ENCODE results near the gene TVP23C.

DNA sequence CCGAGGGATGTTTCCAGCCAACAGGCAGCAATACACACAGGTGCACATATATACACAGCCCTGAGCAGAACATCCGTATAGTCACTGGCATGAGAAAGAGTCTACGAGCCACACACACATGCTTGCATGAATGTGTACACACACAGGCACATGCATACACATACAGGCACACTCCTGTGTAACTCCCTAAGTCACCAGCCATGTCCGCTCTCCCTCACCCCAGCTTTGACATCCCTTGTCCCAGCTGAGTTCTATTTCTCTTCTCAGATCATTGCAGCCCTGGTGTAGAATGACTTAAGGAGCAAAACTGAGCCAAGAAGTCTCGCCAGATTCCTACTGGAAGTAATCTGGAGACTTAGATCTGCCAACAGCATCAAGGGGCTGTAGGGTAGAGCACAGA is 108.9 kb downstream of the TVP23C start:
- TF ChIP-seq, protein P1, sequence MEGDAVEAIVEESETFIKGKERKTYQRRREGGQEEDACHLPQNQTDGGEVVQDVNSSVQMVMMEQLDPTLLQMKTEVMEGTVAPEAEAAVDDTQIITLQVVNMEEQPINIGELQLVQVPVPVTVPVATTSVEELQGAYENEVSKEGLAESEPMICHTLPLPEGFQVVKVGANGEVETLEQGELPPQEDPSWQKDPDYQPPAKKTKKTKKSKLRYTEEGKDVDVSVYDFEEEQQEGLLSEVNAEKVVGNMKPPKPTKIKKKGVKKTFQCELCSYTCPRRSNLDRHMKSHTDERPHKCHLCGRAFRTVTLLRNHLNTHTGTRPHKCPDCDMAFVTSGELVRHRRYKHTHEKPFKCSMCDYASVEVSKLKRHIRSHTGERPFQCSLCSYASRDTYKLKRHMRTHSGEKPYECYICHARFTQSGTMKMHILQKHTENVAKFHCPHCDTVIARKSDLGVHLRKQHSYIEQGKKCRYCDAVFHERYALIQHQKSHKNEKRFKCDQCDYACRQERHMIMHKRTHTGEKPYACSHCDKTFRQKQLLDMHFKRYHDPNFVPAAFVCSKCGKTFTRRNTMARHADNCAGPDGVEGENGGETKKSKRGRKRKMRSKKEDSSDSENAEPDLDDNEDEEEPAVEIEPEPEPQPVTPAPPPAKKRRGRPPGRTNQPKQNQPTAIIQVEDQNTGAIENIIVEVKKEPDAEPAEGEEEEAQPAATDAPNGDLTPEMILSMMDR (conservative IDR thresholded peaks at IDR 0.05; ENCODE audit: low read length) = no peak
- TF ChIP-seq EZH2phosphoT487 (IDR thresholded peaks at IDR 0.05; ENCODE audit: borderline replicate concordance) = no peak
